ENCODE results near the gene CCDC86. TPM values are rescaled to one million over a fixed set of nuclear protein-coding genes. Genes with fewer than 3 reads are reported as not detected.
"Not testable (repeated sequence)": the region's sequence is repeated elsewhere in the genome, so short reads cannot be mapped to it uniquely, and the experiment has no call there.

CCDC86 gene
- total RNA-seq, 2 donors from 2014 or later, result 29.3 to 38.0 TPM

DNA sequence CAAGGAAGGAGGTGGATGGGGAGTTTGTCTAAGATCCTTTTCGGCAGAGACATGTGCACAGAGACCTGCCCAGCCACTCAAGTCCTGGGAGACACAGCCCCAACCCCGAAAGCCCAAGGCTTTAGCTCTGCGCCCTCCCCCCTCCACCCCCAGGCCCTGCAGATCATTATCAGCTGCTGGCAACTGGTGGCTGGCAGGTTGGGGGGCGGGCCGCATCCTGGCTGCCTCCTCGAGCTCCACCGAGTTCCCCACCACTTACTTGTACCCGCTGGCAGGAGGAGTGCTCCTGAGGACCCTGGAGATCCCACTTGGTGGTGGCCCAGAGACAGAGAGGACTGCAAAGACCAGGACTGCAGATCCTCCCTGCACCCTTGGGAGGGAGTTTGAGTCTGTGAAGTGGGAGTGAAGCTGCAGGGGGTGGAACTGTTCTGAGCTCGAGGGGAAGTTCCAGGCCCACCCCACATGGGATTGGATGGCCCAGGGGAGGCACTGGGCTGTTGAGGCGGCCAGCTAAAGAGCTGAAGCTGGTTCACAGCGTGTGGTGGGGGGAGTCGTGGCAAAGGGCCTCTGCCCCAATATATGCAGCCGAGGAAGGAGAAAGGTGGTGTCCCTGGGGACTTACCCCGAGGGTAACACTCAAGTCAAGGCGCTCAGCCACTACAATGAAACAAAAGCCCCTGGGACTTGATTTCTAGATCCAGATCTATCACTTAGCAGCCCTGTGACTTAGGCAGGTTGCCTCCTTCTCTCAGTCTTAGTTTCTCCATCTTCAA is 19.9 kb upstream of the CCDC86 start:
- H3K9me3 Mint-ChIP-seq, result peaks cover 0 to 3% of the 10 kb centered on the region in 2 donors
- peaks cover 0 to 6% of the 10 kb centered on the region in 2 donors for H3K36me3 Mint-ChIP-seq
- ATAC-seq (no peak), DNase-seq (ENCODE audit: low spot score in 2 of 2) (no peak)
- peak overlapping the region in 1 of 2 donors; percentile 68 for H3K27ac Mint-ChIP-seq

DNA sequence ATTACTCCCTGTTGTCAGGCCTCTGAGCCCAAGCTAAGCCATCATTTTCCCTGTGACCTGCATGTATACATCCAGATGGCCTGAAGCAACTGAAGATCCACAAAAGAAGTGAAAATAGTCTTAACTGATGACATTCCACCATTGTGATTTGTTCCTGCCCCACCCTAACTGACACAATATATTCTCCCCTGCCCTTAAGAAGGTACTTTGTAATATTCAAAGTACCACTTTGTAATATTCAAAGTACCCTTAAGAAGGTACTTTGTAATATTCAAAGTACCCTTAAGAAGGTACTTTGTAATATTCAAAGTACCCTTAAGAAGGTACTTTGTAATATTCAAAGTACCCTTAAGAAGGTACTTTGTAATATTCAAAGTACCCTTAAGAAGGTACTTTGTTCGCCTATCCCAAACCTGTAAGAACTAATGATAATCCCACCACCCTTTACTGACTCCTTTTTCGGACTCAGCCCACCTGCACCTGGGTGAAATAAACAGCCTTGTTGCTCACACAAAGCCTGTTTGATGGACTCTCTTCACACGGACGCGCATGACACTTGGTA is 18.1 kb upstream of the CCDC86 start:
- not testable (repeated sequence) for H3K27ac Mint-ChIP-seq; ATAC-seq; H3K36me3 Mint-ChIP-seq; DNase-seq (ENCODE audit: low spot score in 2 of 2); H3K9me3 Mint-ChIP-seq

DNA sequence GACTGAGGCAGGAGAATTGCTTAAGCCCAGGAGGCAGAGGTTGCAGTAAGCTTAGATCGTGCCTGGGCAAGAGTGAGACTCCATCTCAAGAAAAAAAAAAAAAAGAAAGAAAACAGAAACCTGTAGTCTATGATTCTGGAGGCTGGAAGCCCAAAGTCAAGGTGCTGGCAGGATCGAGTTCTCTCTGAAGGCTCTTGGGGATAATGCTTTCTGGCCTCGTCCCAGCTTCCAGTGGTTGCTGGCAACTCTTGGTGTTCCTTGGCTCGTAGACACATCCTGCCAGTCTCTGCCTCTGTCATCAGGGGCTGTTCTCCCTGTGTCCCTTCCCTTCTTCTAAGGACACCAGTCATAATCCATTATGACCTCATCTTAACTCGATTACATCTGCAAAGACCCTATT is 16.8 kb upstream of the CCDC86 start:
- no peaks in the 10 kb centered on the region for H3K36me3 Mint-ChIP-seq
- no peak overlapping the region for H3K27ac Mint-ChIP-seq
- no peak for ATAC-seq
- no peak for DNase-seq (ENCODE audit: low spot score in 2 of 2)
- H3K9me3 Mint-ChIP-seq, result no peaks in the 10 kb centered on the region

DNA sequence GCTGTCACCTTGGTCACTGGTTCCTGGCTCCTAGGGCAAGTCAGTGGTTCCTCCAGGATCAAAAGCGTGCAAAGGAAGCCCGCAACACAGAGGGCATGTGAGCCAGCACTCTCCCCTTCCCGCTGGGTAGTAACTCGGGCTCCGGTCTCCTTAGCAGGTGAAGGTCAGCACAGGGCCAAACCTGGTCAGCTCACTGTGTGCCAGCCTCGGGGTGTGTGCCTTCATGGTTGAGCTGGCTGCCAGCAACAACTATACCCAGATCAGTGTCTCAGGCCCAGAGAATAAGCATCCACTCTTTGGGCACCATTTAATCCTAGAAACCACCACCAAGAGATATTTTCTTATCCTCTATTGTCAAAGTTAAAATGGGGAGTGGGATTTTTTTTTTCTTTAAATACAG is 16.1 kb upstream of the CCDC86 start:
- DNase-seq (ENCODE audit: low spot score in 2 of 2), result no peak
- no peak overlapping the region for H3K27ac Mint-ChIP-seq
- H3K9me3 Mint-ChIP-seq, result no peaks in the 10 kb centered on the region
- no peak for ATAC-seq
- no peaks in the 10 kb centered on the region for H3K36me3 Mint-ChIP-seq

DNA sequence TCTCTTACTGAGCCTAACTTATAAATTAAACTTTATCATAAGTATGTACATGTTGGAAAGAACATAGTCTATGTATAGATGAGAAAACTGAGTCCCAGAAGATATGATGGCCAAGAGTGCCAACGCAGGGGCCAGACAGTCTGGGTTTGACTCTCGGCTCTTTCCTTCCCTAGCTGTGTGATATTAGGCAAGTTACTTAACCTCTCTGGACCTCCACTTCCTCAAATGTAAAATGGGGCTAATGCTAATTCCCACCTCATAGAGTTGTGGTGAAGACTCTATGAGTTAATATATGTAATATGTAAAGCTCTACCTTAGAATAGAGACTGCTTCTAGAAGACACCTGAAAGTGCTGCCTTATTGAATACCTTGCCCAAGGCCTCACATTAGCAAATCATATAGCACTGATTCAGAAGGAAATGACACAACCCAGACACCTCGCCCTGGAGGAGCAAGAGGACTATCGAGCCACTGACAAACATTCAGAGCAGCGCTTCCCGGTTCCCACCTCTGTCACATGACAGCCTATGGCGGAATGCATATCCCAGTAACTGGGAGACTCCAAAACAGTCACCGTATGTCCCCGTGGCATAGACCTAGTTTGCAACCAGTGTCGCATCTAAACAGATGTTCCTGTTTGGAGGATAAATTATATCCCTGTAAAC is 11.3 kb upstream of the CCDC86 start:
- no peaks in the 10 kb centered on the region for H3K36me3 Mint-ChIP-seq
- ATAC-seq, result peak; percentile 25 to 95
- no peak for DNase-seq (ENCODE audit: low spot score in 2 of 2)
- peak overlapping the region in 1 of 2 donors; percentile 32 for H3K27ac Mint-ChIP-seq
- no peaks in the 10 kb centered on the region for H3K9me3 Mint-ChIP-seq

DNA sequence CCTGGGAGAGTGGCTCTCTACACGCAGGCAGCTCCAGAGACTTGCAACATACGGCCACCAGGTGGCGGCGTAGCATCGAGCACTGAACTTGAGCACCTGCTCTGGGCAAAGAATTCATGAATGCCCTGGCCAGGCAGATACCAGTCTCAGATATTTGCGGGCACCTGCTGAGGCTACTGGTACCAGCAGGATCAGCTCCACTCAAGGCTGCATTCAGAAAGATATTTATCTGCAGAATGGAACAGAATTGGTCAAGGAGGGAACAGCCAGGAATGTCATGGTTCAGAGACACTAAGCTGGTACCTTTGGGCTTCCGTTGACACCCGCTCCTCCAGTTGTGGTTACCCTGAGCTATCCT is 10.8 kb upstream of the CCDC86 start:
- Mint-ChIP-seq H3K36me3 (no peaks in the 10 kb centered on the region), H3K27ac (no peak overlapping the region), H3K9me3 (no peaks in the 10 kb centered on the region)
- ATAC-seq (peak; percentile 90 to 94), DNase-seq (ENCODE audit: low spot score in 2 of 2) (peak; percentile 72 to 83)

DNA sequence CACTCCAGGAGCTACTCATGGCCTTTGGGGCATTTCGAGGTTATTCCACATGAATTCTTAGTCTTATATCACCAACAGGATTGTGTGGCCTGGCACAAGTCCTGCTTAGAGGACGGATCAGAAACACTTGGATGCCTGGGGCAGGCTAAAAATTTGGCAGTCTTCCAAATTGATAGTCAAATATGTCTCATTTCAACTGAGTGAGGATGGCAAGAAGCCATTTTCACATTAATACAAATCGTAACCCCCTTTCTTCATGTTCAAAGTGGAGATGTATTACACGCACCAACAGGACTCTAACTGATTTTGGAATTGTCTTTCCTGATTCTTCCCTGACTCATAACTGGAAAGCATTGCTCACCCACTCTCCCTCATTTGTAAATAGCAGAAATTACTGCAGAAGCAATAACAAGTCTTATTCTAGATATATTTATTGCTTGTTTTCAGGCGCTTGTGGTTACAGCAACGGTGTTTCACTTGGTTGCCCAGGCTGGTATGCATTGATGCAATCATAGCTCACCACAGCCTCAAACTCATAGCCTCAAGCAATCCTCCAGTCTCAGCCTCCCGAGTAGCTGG is 10.3 kb upstream of the CCDC86 start:
- H3K36me3 Mint-ChIP-seq, result no peaks in the 10 kb centered on the region
- no peaks in the 10 kb centered on the region for H3K9me3 Mint-ChIP-seq
- H3K27ac Mint-ChIP-seq, result no peak overlapping the region
- DNase-seq (ENCODE audit: low spot score in 2 of 2) (no peak), ATAC-seq (no peak)

DNA sequence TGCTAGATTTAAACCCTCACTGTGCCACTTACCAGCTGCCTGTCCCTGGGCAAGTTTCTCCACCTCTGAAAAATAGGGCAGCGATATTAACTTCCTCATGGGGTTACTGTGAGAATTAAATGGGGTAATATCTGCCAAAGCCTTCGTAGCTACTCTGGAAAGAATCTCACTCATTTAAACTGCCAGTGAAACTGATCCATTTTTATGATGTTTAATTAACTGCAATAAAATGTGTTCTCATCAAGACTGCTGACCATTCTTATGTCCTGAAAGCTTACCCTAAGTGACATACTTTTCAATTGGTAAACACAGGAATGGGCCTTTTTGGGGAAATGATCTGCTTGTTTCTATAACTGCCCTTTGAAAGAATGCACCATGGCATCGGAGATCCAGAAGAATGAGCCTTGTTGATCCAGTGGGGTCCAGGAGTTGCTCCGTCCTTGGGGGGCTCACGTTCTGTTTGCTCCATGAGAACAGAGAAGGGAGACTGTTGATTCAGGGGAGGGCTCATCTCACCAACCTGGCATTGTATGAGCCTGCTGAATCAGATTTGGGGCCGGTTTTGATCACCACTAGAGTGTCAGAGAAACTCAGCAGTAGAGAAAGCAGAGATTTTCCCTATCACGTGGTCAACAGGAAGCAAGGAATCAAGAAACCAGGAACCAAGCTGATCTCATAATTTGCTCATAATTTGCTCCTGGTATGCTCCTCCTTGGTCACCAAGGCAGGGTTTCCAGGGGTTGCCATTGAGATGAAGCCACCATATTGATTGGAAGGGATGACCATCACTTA is 7.0 kb upstream of the CCDC86 start:
- no peak for ATAC-seq
- H3K27ac Mint-ChIP-seq, result peak overlapping the region in 1 of 2 donors; percentile 2
- H3K36me3 Mint-ChIP-seq, result no peaks in the 10 kb centered on the region
- DNase-seq (ENCODE audit: low spot score in 2 of 2), result no peak
- no peaks in the 10 kb centered on the region for H3K9me3 Mint-ChIP-seq

DNA sequence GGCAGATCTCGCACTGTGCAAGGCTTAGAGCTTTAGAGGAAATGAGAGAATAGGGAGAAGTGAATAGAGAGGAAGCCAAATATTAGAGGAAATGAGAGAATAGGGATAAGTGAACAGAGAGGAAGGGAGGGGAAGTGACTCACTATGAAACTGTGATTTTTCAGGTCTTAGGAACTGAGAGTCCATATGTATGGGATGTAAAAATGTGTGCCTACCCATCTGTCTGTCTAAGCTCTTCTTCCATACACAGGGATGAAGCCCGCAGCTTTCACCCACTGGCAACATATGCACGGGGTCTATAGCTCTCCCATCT is 6.4 kb upstream of the CCDC86 start:
- no peaks in the 10 kb centered on the region for H3K9me3 Mint-ChIP-seq
- H3K36me3 Mint-ChIP-seq, result no peaks in the 10 kb centered on the region
- DNase-seq (ENCODE audit: low spot score in 2 of 2), result no peak

DNA sequence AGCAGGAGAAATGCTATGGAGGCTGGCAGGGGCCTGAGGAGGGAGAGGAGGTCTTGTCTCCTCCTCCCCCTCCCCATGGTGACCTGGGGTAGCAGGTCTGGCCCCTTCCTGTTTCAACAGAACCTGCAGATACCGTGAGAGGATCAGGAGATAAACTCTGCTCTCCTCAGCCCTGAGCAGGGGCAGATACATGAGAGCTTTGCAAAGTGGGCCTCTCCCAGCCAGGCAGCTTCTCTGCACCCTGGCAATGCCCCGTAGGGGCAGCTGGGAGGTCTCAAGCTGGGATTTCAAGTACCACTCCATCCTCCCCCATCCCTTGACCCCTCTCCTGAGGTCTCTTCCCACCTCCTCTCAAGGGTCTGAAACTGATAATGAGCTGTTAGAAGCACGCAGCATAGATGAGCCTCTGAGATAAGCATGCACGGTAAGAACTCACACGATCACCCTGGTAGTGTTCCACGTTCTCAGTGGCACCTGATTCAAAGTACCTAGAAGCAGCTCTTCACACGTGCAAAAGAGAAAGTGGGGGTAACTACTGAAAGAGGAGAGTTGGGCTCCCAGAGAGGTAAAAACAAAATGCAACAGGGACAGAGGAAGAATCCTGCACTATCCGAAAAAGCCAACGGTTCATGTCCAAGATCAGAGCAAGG is 4.9 kb upstream of the CCDC86 start:
- DNase-seq (ENCODE audit: low spot score in 2 of 2), result no peak
- Mint-ChIP-seq H3K27ac (no peak overlapping the region), H3K36me3 (peaks cover 2 to 5% of the 10 kb centered on the region in 2 donors), H3K9me3 (peaks cover 4 to 7% of the 10 kb centered on the region in 2 donors)
- no peak for ATAC-seq

More for the DNA sequence above, 6.4 kb upstream of the CCDC86 start:
- no peak for ATAC-seq
- no peak overlapping the region for H3K27ac Mint-ChIP-seq

DNA sequence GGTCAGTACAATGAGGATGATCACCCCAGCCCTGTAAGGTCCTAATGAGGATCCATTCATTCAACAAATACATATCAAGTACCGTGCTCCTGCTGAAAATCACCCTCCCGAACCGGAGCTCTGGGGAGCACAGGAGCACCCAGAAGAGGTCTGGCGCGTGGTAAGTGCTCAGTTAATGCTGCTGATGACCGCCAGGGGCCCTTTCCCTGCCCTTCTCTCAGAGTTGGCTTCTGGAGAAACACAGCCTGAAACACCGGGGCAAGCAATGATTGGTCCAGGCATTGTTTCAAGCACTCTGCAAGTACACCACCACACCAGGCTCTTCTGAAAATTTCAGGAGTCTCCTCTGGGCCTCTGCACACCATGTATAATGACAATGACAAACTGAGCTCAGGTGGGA is 3.8 kb upstream of the CCDC86 start:
- no peak for DNase-seq (ENCODE audit: low spot score in 2 of 2)
- Mint-ChIP-seq H3K9me3 (peaks cover 4 to 7% of the 10 kb centered on the region in 2 donors), H3K36me3 (peaks cover 13 to 16% of the 10 kb centered on the region in 2 donors), H3K27ac (no peak overlapping the region)
- ATAC-seq, result no peak

DNA sequence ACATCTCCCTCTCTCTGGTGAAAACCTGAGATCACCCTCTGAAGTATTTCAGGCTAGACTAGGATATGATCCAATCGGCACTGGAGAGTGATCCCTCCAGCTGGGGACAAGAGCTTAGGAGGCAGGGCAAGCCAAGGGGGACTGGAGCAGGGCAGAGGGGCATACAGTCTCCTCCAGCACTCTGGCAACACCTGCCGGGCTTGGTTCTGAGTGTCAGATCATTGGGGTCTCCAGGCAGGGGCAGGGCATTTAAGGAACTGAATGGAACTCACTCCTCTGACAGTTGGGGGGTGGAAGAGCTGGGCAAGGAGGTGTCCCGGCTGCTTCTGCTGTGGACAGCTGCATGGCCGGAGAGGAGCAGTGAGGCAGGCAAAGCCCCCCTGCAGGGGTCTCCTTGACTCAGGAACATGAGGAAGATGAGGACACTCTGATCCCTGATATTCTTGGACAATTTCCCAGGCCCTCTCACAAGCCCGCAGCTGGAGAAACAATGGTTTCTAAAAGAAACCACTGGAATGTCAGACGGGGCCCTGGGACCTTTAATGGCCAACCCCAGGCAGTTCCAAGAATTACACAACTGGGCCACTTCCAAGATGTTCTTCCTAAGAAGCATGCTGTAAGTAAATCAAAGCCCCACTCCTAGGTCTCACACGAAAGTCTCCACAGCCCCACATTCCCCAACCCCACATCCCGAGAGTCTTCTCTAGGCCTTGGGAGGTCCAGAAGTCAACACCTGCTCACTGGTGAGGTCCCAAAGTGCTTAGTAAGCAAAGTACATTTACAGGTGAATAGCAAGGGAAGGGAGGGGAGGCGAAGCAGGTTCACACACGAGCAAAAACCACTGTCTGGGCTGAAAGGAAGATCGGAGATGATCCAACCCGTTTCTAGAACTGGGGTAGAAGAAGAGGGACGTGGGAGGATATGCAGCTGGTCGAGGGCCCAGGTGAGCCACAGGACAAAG is 1.2 kb upstream of the CCDC86 start:
- H3K9me3 Mint-ChIP-seq, result peaks cover 4 to 7% of the 10 kb centered on the region in 2 donors
- no peak for DNase-seq (ENCODE audit: low spot score in 2 of 2)
- ATAC-seq, result no peak
- peak overlapping the region; percentile 88 to 98 for H3K27ac Mint-ChIP-seq
- peaks cover 34 to 35% of the 10 kb centered on the region in 2 donors for H3K36me3 Mint-ChIP-seq

DNA sequence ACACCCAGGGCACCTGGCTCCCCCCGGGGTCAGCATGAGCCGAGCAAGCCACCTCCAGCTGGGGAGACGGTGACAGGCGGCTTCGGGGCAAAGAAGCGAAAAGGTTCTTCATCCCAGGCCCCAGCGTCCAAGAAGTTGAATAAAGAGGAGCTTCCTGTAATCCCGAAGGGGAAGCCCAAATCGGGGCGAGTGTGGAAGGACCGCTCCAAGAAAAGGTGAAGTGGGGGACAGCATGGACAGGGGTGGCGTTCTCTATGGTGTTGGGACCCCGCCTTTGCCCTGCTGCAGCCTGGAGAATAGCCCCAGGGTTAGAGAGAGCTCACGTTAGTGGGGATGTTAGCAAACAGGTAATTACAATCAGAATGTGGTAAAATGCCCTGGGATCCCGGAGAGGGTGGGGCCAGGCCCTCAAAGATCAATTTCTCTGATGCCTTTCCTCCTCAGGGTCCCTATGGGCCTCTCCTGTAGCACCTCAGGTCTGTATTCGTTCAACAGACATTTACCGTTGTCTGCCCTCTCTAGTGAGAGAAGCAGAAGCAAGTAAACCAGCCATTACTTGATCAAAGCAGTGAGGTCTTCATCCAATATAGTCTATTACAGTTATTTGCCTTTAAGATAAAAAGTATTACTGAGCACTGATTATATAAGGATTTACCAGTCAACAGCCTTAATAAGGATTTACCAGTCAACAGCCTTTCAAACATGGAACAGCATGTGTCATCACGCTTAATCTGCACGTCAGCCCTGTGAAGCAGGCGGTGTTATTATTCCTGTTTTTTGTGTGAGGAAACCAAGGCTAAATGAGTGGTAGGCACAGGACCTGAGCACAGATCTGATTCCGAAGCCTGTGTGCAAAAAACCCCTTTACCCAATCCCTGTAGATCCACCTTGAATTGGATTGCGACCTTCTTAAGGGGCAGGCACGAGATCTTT is 1.0 kb downstream of the CCDC86 start:
- ATAC-seq (no peak), DNase-seq (ENCODE audit: low spot score in 2 of 2) (no peak)
- Mint-ChIP-seq H3K27ac (peak overlapping the region; percentile 96 to 98), H3K9me3 (peaks cover 4 to 7% of the 10 kb centered on the region in 2 donors), H3K36me3 (peaks cover 34 to 35% of the 10 kb centered on the region in 2 donors)

DNA sequence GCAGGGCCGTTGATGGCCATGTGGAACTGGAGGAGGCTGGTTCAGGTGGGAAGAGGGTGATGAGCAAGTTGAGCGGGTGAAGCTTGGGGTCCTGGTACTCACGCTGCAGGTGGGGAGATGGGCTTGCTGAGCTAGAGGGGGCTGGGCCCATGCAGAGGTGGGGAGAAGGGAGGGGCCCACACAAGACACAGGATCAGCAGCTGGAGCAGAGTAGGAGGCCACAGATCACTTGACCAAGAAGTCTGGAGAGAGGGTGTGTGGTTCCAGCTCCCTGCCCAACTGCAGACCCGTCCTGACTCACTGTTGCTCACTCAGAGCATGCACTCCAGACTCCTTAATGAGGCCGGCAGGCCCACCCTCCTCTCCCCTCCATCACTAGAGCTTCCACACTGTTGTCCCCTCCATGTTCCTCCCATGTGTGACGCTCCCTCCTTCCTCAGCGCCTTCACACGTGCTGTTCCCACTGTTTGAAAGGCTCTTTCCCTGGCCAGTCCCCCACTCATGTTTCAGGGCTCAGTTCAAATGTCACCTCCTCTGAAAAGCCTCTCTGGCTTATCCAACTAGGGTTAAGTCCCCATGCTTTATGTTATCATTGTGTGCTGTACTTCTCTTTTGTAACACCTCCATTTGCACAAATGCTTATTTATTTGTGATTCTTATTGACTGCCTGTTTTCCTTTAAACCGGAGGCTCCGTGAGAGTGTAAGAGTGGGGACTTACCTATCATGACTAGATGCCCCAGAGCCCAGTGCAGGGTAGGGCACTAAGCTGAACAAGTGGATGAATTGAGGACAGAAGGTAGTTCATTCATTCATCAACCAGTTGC is 2.3 kb downstream of the CCDC86 start:
- no peak for ATAC-seq
- Mint-ChIP-seq H3K27ac (peak overlapping the region; percentile 96 to 98), H3K9me3 (peaks cover 4 to 7% of the 10 kb centered on the region in 2 donors), H3K36me3 (peaks cover 34 to 35% of the 10 kb centered on the region in 2 donors)
- no peak for DNase-seq (ENCODE audit: low spot score in 2 of 2)

Data from activated naive CD4-positive, alpha-beta T cell treated with anti-CD3 and anti-CD28 coated beads, Interleukin-2, amount 50 U/mL, for 72 hours (primary cell).